Activated B cell treated with CpG ODN at 0.5 μM for 24 hours (primary cell): ENCODE results near the gene ATP8A1. TPM values are rescaled to one million over a fixed set of nuclear protein-coding genes. Genes with fewer than 3 reads are reported as not detected.

Experiments used
- ATAC-seq: fragments of 200-7000 bp; cut with Tn5 transposase; one replicate; pipeline ENCODE4 v1.10.0; 2021; ENCODE audit warnings: low read depth, mild to moderate bottlenecking, moderate library complexity
- CTCF ChIA-PET: fragments of 350-600 bp; sonication (Branson Sonifier 250); formaldehyde crosslinking; loops from one replicate; lab custom pipeline; 2021; ENCODE audit warnings: antibody characterized with exemption; lab: Charles Lee
- POLR2A ChIA-PET: fragments of 350-600 bp; sonication (Branson Sonifier 250); formaldehyde crosslinking; loops from one replicate; lab custom pipeline; 2021; ENCODE audit warnings: antibody characterized with exemption; lab: Charles Lee
- DNase-seq: peaks from one replicate; pipeline ENCODE4 v3.0.0; 2022
- H3K27ac Mint-ChIP-seq: one replicate; pipeline ENCODE4 v1.8.0; 2020; ENCODE audit warnings: mixed read lengths
- H3K27me3 Mint-ChIP-seq: one replicate; pipeline ENCODE4 v1.8.0; 2021; ENCODE audit warnings: mixed read lengths
- H3K36me3 Mint-ChIP-seq: one replicate; pipeline ENCODE4 v1.8.0; 2021; ENCODE audit warnings: low read depth, mixed read lengths
- H3K4me1 Mint-ChIP-seq: one replicate; pipeline ENCODE4 v1.8.0; 2021; ENCODE audit warnings: mixed read lengths
- H3K4me3 Mint-ChIP-seq: one replicate; pipeline ENCODE4 v1.8.0; 2020; ENCODE audit warnings: mild to moderate bottlenecking, mixed read lengths
- H3K9me3 Mint-ChIP-seq: one replicate; pipeline ENCODE4 v1.8.0; 2020; ENCODE audit warnings: mixed read lengths
- intact Hi-C: fragments of 100-400 bp; cut with micrococcal nuclease; formaldehyde crosslinking; loops from one replicate; pipeline ENCODE4 v1.15.1; 2024
- total RNA-seq: library from RNA; stranded (reverse); gene quantifications from 2 replicates; pipeline ENCODE4 v1.2.3, GENCODE V29; 2022
- TF ChIP-seq, protein P1 (sequence below): fragments of 200-600 bp; IDR thresholded peaks from one replicate; pipeline ENCODE4 v1.8.0; 2022; ENCODE audit warnings: antibody characterized with exemption, mild to moderate bottlenecking

The ATP8A1 gene
- total RNA-seq, 1 donor from 2014 or later: 35.6 TPM

DNA sequence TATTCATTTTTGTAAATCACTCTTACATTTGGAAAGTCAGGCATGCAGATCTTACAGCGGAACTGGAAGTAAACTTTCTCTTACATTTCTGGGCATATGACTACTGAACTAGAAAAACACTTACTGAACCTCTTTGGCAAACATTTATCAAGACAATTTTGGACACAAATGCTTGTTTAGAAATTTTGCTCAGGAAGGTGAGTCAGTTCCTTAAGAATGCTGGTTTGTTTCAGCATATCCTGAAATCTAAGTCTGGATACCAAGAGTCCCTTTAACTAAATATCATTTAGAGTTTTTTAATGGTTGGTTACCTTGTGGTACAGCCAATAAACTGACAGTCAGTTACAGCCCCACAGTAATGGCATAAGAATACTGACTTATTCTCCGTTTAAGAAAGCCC lies 244.7 kb downstream of the ATP8A1 start:
- H3K4me3 Mint-ChIP-seq: no peak overlapping the region
- TF ChIP-seq, protein P1, sequence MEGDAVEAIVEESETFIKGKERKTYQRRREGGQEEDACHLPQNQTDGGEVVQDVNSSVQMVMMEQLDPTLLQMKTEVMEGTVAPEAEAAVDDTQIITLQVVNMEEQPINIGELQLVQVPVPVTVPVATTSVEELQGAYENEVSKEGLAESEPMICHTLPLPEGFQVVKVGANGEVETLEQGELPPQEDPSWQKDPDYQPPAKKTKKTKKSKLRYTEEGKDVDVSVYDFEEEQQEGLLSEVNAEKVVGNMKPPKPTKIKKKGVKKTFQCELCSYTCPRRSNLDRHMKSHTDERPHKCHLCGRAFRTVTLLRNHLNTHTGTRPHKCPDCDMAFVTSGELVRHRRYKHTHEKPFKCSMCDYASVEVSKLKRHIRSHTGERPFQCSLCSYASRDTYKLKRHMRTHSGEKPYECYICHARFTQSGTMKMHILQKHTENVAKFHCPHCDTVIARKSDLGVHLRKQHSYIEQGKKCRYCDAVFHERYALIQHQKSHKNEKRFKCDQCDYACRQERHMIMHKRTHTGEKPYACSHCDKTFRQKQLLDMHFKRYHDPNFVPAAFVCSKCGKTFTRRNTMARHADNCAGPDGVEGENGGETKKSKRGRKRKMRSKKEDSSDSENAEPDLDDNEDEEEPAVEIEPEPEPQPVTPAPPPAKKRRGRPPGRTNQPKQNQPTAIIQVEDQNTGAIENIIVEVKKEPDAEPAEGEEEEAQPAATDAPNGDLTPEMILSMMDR: no peak
- POLR2A ChIA-PET: no interaction called here

DNA sequence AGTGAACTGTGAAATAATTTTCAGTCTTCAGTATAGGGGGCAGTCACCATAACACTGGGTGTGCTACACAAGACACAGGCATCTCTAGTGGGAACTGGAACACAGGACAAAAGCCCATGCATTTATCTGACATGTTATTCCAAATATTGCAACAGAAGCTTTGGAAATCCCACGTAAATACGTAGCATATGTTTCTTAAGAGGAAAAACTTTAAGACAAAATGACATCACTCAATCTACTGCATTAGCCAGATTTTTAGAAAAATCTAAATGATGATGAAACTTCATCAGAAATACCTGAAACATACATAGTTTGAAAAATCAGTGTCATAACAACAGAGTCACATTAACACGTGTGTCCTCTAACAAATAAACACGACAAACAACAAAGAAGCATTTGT lies 245.1 kb downstream of the ATP8A1 start:
- ATAC-seq (no peak), DNase-seq (no peak)
- Mint-ChIP-seq H3K4me3 (no peak overlapping the region), H3K27ac (no peak overlapping the region), H3K36me3 (peaks cover 62% of the 10 kb centered on the region), H3K4me1 (no peaks in the 10 kb centered on the region), H3K9me3 (no peaks in the 10 kb centered on the region), H3K27me3 (no peaks in the 10 kb centered on the region)
- ChIA-PET CTCF (no interaction called here), POLR2A (no interaction called here)
- intact Hi-C loops: no loop called here
- TF ChIP-seq, protein P1: no peak

More for the DNA sequence above, 244.7 kb downstream of the ATP8A1 start:
- Mint-ChIP-seq H3K4me1 (no peaks in the 10 kb centered on the region), H3K27me3 (no peaks in the 10 kb centered on the region), H3K36me3 (peaks cover 64% of the 10 kb centered on the region), H3K9me3 (no peaks in the 10 kb centered on the region), H3K27ac (no peak overlapping the region)
- intact Hi-C loops: no loop called here
- ATAC-seq (no peak), DNase-seq (no peak)
- CTCF ChIA-PET: no interaction called here

DNA sequence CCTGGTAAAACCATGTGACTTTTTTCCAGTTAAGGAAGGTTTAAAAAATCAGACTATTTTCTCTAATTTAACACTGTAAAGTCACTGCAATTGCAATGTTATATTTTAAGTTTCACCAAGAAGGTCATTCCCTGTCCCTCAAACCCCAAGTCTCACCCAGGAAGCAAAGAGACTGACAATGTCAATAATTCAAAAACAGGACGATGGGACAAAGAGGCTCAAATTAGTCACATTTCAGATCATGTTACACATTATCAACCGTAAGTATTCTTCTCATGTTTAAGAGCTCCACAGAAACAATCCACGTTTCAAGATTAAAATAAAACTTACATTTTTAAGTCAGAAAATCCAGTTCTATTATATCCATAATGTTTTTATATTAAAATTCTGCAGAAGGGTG lies 246.5 kb downstream of the ATP8A1 start:
- no peak for ATAC-seq
- ChIA-PET CTCF (no interaction called here), POLR2A (no interaction called here)
- TF ChIP-seq, protein P1: no peak
- H3K27me3 Mint-ChIP-seq: no peaks in the 10 kb centered on the region
- H3K36me3 Mint-ChIP-seq: peaks cover 55% of the 10 kb centered on the region
- no peak for DNase-seq
- no peaks in the 10 kb centered on the region for H3K4me1 Mint-ChIP-seq
- H3K4me3 Mint-ChIP-seq: no peak overlapping the region
- H3K27ac Mint-ChIP-seq: no peak overlapping the region
- intact Hi-C loops: no loop called here
- no peaks in the 10 kb centered on the region for H3K9me3 Mint-ChIP-seq

DNA sequence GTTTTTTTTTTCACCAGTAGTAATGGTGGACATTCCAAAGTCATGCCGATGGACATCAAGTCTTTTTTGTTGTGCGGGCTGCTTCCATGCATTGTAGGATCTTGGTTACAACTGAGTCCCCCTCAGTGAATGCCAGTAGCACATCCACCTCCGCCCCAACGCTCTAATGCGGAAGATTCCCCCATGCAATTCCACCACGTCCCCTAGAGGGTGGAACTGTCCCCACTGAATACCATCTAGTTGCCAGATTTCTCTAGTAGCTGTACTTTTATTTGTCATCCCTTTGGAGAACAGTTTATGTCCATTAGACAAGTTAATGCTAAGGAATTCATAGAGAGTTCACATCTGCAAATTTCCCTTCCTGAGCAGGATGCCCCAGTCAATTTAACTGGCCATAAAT lies 252.9 kb downstream of the ATP8A1 start:
- intact Hi-C loops: no loop called here
- no peak overlapping the region for H3K4me3 Mint-ChIP-seq
- ChIA-PET POLR2A (no interaction called here), CTCF (no interaction called here)
- peaks cover 10% of the 10 kb centered on the region for H3K4me1 Mint-ChIP-seq
- H3K9me3 Mint-ChIP-seq: no peaks in the 10 kb centered on the region
- H3K27ac Mint-ChIP-seq: no peak overlapping the region
- TF ChIP-seq, protein P1: no peak
- peaks cover 8% of the 10 kb centered on the region for H3K36me3 Mint-ChIP-seq
- H3K27me3 Mint-ChIP-seq: peaks cover 25% of the 10 kb centered on the region
- DNase-seq: no peak
- no peak for ATAC-seq

DNA sequence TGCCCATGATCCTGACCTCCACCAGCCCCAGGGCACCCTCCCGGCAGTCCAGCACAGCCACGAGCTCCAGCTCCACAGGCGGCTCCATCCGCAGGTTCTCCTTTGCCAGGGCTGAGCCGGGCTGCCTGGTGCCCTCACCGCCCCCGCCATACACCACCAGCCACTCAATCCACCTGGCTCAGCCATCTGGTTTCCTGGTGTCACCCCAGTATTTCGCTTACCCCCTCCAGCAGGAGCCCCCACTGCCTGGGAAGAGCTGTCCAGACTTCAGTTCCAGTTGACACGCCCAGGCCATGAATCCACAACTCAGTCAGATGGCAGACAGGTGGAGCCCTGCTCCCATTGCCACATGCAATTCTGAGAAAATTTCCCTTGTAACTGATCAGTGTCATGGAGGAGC lies 255.7 kb downstream of the ATP8A1 start:
- DNase-seq (no peak), ATAC-seq (no peak)
- Mint-ChIP-seq H3K36me3 (peaks cover 4% of the 10 kb centered on the region), H3K4me1 (peaks cover 32% of the 10 kb centered on the region), H3K4me3 (no peak overlapping the region), H3K27ac (no peak overlapping the region), H3K9me3 (no peaks in the 10 kb centered on the region), H3K27me3 (peaks cover 46% of the 10 kb centered on the region)
- intact Hi-C loops: no loop called here
- CTCF ChIA-PET: no interaction called here
- POLR2A ChIA-PET: no interaction called here
- TF ChIP-seq, protein P1: no peak
